WTC11 (cell line): ENCODE measurements around the gene TENT4B. TPM values are rescaled to one million over a fixed set of nuclear protein-coding genes. Genes with fewer than 3 reads are reported as not detected.

Source experiments
- ATAC-seq: fragments of 200-7000 bp; cut with Tn5 transposase; 2 replicates; pipeline ENCODE4 v1.10.0; 2021; ENCODE audit warnings: mild to moderate bottlenecking, moderate library complexity
- CTCF ChIA-PET: fragments of 300-600 bp; sonication (Branson Sonifier 250); formaldehyde crosslinking; loops from one replicate; lab custom pipeline; 2021; ENCODE audit warnings: antibody characterized with exemption; lab: Charles Lee
- POLR2A ChIA-PET: fragments of 350-600 bp; sonication (Branson Sonifier 250); formaldehyde crosslinking; loops from one replicate; lab custom pipeline; 2021; ENCODE audit warnings: antibody characterized with exemption; lab: Charles Lee
- DNase-seq: peaks from one replicate; pipeline ENCODE4 v3.0.0; 2021; ENCODE audit warnings: low spot score
- H3K27ac Mint-ChIP-seq: 2 replicates; pipeline ENCODE4 v1.8.0; 2021; ENCODE audit warnings: mixed read lengths
- H3K27me3 Mint-ChIP-seq: 2 replicates; pipeline ENCODE4 v1.8.0; 2021; ENCODE audit warnings: low read depth, mild to moderate bottlenecking, moderate library complexity, mixed read lengths
- H3K36me3 Mint-ChIP-seq: 2 replicates; pipeline ENCODE4 v1.8.0; 2021; ENCODE audit warnings: mixed read lengths
- H3K4me1 Mint-ChIP-seq: 2 replicates; pipeline ENCODE4 v1.8.0; 2022; ENCODE audit warnings: mixed read lengths
- H3K4me3 Mint-ChIP-seq: 2 replicates; pipeline ENCODE4 v1.8.0; 2021; ENCODE audit warnings: mild to moderate bottlenecking, moderate library complexity, mixed read lengths
- H3K9me3 Mint-ChIP-seq: 2 replicates; pipeline ENCODE4 v1.8.0; 2021; ENCODE audit warnings: mixed read lengths
- FOXK1 ChIP-seq: sonication (generic); formaldehyde crosslinking; IDR thresholded peaks from 2 replicates; pipeline ENCODE4 v1.8.0; 2022; ENCODE audit warnings: mild to moderate bottlenecking, moderate library complexity, missing genetic modification reagents
- HMGA2 ChIP-seq: fragments of 250-450 bp; sonication (Bioruptor Pico); IDR thresholded peaks from 2 replicates; pipeline ENCODE4 v1.4.0; 2021; ENCODE audit warnings: mild to moderate bottlenecking, moderate library complexity
- MXD4 ChIP-seq: fragments of 250-450 bp; sonication (Bioruptor Pico); IDR thresholded peaks from 2 replicates; pipeline ENCODE4 v1.8.0; 2021; ENCODE audit warnings: mild to moderate bottlenecking, moderate library complexity, borderline replicate concordance
- NR3C1 ChIP-seq: sonication (generic); formaldehyde crosslinking; conservative IDR thresholded peaks from 2 replicates; pipeline ENCODE4 v1.8.1; 2023; ENCODE audit warnings: low read depth, mild to moderate bottlenecking, missing genetic modification reagents
- OVOL2 ChIP-seq: fragments of 250-450 bp; sonication (Bioruptor Pico); IDR thresholded peaks from 2 replicates; pipeline ENCODE4 v1.9.0; 2021; ENCODE audit warnings: mild to moderate bottlenecking, borderline replicate concordance
- RELA ChIP-seq: sonication (generic); formaldehyde crosslinking; IDR thresholded peaks from 2 replicates; pipeline ENCODE4 v1.8.1; 2022; ENCODE audit warnings: missing genetic modification reagents, mild to moderate bottlenecking, borderline replicate concordance
- RORB ChIP-seq: fragments of 250-450 bp; sonication (Bioruptor Pico); IDR thresholded peaks from 2 replicates; pipeline ENCODE4 v1.9.0; 2021; ENCODE audit warnings: mild to moderate bottlenecking
- SMAD3 ChIP-seq: sonication (generic); formaldehyde crosslinking; IDR thresholded peaks from 2 replicates; pipeline ENCODE4 v1.8.0; 2022; ENCODE audit warnings: missing genetic modification reagents, mild to moderate bottlenecking, borderline replicate concordance
- ZNF317 ChIP-seq: sonication (generic); formaldehyde crosslinking; IDR thresholded peaks from 2 replicates; pipeline ENCODE4 v1.8.1; 2023; ENCODE audit warnings: low read depth, mild to moderate bottlenecking, moderate library complexity, missing genetic modification reagents, borderline replicate concordance
- ZNF396 ChIP-seq: fragments of 250-450 bp; sonication (Bioruptor Pico); IDR thresholded peaks from 2 replicates; pipeline ENCODE4 v1.8.0; 2021; ENCODE audit warnings: mild to moderate bottlenecking, moderate library complexity, borderline replicate concordance
- ZNF423 ChIP-seq: fragments of 250-450 bp; sonication (Bioruptor Pico); IDR thresholded peaks from 2 replicates; pipeline ENCODE4 v2.1.2; 2022; ENCODE audit warnings: mild to moderate bottlenecking, moderate library complexity
- ZNF671 ChIP-seq: fragments of 250-450 bp; sonication (Bioruptor Pico); IDR thresholded peaks from 2 replicates; pipeline ENCODE4 v1.8.0; 2021; ENCODE audit warnings: mild to moderate bottlenecking
- total RNA-seq: library from RNA; stranded (reverse); gene quantifications from 3 replicates; pipeline ENCODE4 v1.2.3, GENCODE V29; 2021
- TF ChIP-seq, protein P1 (sequence below): sonication (generic); formaldehyde crosslinking; IDR thresholded peaks from 2 replicates; pipeline ENCODE4 v1.8.0; 2022; ENCODE audit warnings: mild to moderate bottlenecking, missing genetic modification reagents
- TF ChIP-seq, protein P2 (sequence below): fragments of 250-450 bp; sonication (Bioruptor Pico); IDR thresholded peaks from 2 replicates; pipeline ENCODE4 v1.9.0; 2021; ENCODE audit warnings: moderate library complexity, mild to moderate bottlenecking, inconsistent platforms, borderline replicate concordance
- TF ChIP-seq, protein P3 (sequence below): sonication (generic); formaldehyde crosslinking; IDR thresholded peaks from 2 replicates; pipeline ENCODE4 v1.8.1; 2023; ENCODE audit warnings: mild to moderate bottlenecking, missing genetic modification reagents, moderate library complexity
- TF ChIP-seq, protein P4 (sequence below): sonication (generic); formaldehyde crosslinking; IDR thresholded peaks from 2 replicates; pipeline ENCODE4 v1.8.0; 2023; ENCODE audit warnings: missing genetic modification reagents
- TF ChIP-seq, protein P5 (sequence below): sonication (generic); formaldehyde crosslinking; IDR thresholded peaks from 2 replicates; pipeline ENCODE4 v1.8.0; 2022; ENCODE audit warnings: mild to moderate bottlenecking, missing genetic modification reagents

Gene TENT4B
- total RNA-seq, 1 experiment from 2014 or later: 14.3 TPM

DNA sequence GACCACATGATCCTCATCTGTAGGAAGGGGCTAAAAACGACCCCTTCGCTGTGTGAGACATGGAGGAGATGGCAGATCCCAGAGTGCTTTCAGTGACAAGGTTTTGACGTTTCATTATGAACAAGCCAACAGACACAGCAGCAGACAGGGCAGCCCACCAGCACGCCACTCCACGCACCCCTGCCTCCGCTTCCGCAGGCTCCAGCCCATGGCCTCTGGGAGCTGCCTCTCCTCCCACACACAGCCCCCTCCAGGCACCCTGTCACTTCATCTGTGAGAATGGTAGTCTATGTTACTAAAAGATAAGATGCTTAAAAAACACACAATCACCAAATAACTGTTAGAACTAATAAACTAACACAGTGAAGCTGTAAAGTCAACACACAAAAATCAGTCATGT lies 101.0 kb downstream of the TENT4B start:
- ATAC-seq (no peak), DNase-seq (no peak)
- H3K27me3 Mint-ChIP-seq: no peaks in the 10 kb centered on the region
- peak overlapping the region; percentile 0; the same call in 1 of the 2 replicates for H3K27ac Mint-ChIP-seq
- no peak overlapping the region for H3K4me3 Mint-ChIP-seq
- no peaks in the 10 kb centered on the region for H3K36me3 Mint-ChIP-seq
- CTCF ChIA-PET: interaction anchor here (0.6 to 1.5 kb wide), 3 partner anchors 29 to 73 kb away, joined by 3 to 5 read pairs (median 4); no protein-coding TSS in a partner anchor
- TF ChIP-seq OVOL2 (CRISPR knock-in tag) (no peak), NR3C1 (CRISPR knock-in tag) (no peak), RORB (CRISPR knock-in tag) (no peak), RELA (no peak), FOXK1 (no peak), HMGA2 (no peak), SMAD3 (CRISPR knock-in tag) (no peak)
- TF ChIP-seq, protein P1, sequence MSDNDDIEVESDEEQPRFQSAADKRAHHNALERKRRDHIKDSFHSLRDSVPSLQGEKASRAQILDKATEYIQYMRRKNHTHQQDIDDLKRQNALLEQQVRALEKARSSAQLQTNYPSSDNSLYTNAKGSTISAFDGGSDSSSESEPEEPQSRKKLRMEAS (CRISPR knock-in tag): no peak
- TF ChIP-seq, protein P2, sequence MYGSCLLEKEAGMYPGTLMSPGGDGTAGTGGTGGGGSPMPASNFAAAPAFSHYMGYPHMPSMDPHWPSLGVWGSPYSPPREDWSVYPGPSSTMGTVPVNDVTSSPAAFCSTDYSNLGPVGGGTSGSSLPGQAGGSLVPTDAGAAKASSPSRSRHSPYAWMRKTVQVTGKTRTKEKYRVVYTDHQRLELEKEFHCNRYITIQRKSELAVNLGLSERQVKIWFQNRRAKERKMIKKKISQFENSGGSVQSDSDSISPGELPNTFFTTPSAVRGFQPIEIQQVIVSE (CRISPR knock-in tag): no peak
- TF ChIP-seq, protein P3, sequence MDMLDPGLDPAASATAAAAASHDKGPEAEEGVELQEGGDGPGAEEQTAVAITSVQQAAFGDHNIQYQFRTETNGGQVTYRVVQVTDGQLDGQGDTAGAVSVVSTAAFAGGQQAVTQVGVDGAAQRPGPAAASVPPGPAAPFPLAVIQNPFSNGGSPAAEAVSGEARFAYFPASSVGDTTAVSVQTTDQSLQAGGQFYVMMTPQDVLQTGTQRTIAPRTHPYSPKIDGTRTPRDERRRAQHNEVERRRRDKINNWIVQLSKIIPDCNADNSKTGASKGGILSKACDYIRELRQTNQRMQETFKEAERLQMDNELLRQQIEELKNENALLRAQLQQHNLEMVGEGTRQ (CRISPR knock-in tag): no peak
- no peaks in the 10 kb centered on the region for H3K9me3 Mint-ChIP-seq
- H3K4me1 Mint-ChIP-seq: peaks cover 11% of the 10 kb centered on the region
- POLR2A ChIA-PET: no interaction called here

DNA sequence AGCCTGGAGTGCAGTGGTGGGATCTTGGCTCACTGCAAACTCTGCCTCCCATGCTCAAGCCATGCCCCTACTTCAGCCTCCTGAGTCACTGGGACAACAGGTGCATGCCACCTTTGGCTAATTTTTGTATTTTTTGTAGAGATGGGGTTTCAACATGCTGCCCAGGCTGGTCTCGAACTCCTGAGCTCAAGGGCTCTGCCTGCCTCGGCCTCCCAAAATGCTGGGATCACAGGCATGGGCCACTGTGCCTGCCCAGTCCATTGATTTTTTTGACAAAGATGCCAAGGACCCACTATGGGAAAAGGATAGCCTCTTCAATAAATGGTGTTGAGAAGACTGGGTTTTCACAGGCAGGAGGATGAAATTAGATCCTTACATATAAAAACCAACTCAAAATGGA lies 102.4 kb downstream of the TENT4B start:
- no peak overlapping the region for H3K27ac Mint-ChIP-seq
- POLR2A ChIA-PET: no interaction called here
- peaks cover 8% of the 10 kb centered on the region for H3K9me3 Mint-ChIP-seq
- H3K4me1 Mint-ChIP-seq: peaks cover 13% of the 10 kb centered on the region
- CTCF ChIA-PET: interaction anchor here (1.3 kb wide), 1 partner anchor 230 kb away, joined by 3 read pairs; the partner anchor contains the start of gene CNEP1R1
- no peaks in the 10 kb centered on the region for H3K27me3 Mint-ChIP-seq
- DNase-seq (no peak), ATAC-seq (no peak)
- H3K4me3 Mint-ChIP-seq: no peak overlapping the region
- H3K36me3 Mint-ChIP-seq: no peaks in the 10 kb centered on the region
- TF ChIP-seq, protein P4, sequence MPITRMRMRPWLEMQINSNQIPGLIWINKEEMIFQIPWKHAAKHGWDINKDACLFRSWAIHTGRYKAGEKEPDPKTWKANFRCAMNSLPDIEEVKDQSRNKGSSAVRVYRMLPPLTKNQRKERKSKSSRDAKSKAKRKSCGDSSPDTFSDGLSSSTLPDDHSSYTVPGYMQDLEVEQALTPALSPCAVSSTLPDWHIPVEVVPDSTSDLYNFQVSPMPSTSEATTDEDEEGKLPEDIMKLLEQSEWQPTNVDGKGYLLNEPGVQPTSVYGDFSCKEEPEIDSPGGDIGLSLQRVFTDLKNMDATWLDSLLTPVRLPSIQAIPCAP (CRISPR knock-in tag): no peak

DNA sequence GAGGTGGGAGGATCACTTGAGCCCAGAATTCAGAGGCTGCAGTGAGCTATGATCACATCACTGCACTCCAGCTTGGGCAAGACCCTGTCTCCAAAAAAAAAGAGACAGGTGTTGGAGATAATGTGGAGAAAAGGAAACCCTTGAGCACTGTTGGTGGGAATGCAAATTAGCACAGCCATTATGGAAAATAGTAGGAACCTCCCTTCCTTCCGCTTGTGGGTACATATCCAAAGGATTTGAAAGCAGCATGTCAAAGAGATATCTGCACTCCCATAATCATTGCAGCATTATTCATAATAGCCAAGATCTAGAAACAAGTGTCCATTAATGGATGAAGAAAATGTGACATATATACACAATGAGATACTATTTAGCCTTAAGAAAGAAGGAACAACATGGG lies 103.5 kb downstream of the TENT4B start:
- Mint-ChIP-seq H3K27me3 (no peaks in the 10 kb centered on the region), H3K4me1 (peaks cover 13% of the 10 kb centered on the region), H3K4me3 (no peak overlapping the region), H3K9me3 (peaks cover 8% of the 10 kb centered on the region)
- ChIA-PET POLR2A (no interaction called here), CTCF (no interaction called here)
- DNase-seq (no peak), ATAC-seq (no peak)
- TF ChIP-seq MXD4 (CRISPR knock-in tag): no peak
- TF ChIP-seq ZNF396 (CRISPR knock-in tag): no peak
- no peak for TF ChIP-seq FOXK1
- no peak for TF ChIP-seq ZNF423
- TF ChIP-seq ZNF671: no peak
- no peak for TF ChIP-seq ZNF317 (CRISPR knock-in tag)
- TF ChIP-seq, protein P5, sequence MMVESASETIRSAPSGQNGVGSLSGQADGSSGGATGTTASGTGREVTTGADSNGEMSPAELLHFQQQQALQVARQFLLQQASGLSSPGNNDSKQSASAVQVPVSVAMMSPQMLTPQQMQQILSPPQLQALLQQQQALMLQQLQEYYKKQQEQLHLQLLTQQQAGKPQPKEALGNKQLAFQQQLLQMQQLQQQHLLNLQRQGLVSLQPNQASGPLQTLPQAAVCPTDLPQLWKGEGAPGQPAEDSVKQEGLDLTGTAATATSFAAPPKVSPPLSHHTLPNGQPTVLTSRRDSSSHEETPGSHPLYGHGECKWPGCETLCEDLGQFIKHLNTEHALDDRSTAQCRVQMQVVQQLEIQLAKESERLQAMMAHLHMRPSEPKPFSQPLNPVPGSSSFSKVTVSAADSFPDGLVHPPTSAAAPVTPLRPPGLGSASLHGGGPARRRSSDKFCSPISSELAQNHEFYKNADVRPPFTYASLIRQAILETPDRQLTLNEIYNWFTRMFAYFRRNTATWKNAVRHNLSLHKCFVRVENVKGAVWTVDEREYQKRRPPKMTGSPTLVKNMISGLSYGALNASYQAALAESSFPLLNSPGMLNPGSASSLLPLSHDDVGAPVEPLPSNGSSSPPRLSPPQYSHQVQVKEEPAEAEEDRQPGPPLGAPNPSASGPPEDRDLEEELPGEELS (CRISPR knock-in tag): no peak
- TF ChIP-seq, all 79 proteins: peak for 0
- H3K36me3 Mint-ChIP-seq: no peaks in the 10 kb centered on the region
- no peak overlapping the region for H3K27ac Mint-ChIP-seq
